Cerebellar cortex (tissue), 1 donor: Measurements from ENCODE around the gene TMEM130.
A peak's percentile ranks its signal among the peaks of the same experiment; 100 is the strongest.

Source experiments
- DNase-seq: peaks from one replicate; pipeline ENCODE4 v3.0.0-alpha.2; 2015; ENCODE audit warnings: low spot score

Gene TMEM130, protein sequence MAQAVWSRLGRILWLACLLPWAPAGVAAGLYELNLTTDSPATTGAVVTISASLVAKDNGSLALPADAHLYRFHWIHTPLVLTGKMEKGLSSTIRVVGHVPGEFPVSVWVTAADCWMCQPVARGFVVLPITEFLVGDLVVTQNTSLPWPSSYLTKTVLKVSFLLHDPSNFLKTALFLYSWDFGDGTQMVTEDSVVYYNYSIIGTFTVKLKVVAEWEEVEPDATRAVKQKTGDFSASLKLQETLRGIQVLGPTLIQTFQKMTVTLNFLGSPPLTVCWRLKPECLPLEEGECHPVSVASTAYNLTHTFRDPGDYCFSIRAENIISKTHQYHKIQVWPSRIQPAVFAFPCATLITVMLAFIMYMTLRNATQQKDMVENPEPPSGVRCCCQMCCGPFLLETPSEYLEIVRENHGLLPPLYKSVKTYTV

DNA sequence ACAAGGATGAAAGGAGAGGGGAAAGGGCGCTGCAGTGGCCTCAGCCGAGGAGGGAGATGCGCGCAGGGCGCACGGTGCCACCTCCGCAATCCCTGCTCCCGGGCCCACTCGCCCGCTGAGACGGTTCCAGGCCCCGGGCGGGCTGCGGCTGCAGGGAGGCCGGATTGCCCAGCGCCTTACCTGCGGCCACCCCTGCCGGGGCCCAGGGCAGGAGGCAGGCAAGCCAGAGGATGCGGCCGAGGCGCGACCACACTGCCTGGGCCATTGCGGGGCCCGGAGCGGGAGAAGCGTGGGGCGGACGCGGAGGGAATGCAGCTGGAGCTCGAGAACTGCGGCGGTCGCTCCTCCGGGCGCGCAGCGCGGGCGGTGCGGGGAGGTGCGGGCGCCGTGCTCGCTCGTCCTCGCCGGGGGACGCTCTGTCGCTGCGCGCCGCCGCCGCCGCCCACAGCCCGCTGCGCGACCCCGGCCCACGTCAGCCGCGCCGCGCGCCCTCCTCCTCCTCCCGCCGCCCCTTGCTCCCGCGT is at the start of gene TMEM130:
Gene TMEM130 (minus strand): TSS at position 418 of the 524 bp plus-strand sequence. CDS start 153 bp downstream, at position 265.
- DNase-seq: no peak

DNA sequence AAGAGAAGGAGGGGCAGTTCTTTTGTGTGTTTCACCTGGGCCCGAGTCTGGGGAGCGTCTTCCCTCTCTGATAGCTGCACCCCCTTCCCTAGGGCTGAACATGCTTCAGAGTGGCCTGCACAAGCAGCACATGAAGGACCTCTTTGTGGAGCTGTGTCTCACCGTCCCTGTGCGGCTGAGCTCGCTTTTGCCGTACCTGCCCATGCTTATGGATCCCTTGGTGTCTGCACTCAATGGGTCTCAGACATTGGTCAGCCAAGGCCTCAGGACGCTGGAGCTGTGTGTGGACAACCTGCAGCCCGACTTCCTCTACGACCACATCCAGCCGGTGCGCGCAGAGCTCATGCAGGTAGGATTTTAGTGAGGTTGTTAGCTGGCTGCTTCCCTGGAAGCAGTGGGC is 47.5 kb upstream of the TMEM130 start:
- no peak for DNase-seq

DNA sequence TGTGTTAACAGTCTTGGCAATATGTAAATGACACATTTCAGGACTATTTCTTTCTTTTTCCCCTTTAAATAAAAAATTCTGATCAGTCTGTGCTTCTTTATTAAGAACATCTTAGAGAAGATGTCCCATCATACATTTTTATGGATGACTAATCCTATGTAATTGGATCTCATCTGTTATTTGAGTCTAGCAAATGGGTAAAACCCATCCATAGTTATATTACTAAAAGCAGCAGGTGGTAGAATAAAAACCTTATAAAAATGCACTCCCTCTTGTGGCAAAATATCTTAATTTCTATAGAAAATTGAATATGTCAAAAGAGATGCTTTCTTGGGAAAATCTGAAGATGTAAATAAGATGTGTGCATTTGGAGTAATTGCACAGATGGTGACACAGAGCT is 43.8 kb upstream of the TMEM130 start:
- no peak for DNase-seq

DNA sequence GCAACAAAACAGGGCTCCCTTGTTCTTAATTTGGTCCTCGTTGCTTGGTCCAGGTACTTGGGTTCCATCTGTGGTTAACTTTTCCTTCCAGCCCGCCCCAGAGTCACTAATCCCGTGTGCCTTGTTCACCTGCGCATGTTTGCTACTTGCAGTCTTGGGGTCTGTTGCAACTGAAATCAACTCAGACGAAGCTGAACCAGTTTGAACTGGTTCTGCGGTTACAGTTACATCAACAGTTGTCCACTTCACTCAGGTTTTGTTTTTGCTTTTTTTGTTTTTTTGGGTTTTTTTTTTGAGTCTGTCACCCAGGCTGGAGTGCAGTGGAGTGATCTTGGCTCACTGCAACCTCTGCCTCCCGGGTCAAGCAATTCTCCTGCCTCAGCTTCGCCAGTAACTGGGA is 43.2 kb upstream of the TMEM130 start:
- DNase-seq: no peak

DNA sequence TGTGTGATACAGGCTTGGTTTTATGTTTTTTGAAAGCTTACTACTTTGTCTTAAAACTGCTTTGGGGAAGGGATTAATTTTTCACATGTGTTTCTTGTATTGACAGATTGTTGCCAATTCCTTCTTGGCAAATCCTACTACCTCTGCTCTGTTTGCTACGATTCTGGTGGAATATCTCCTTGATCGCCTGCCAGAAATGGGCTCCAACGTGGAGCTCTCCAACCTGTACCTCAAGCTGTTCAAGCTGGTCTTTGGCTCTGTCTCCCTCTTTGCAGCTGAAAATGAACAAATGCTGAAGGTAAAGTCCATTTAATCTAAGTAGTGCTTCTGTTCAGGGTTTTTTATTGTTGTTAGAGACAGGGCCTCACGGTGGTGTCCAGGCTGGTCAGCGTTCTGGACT is 42.1 kb upstream of the TMEM130 start:
- peak; percentile 99 for DNase-seq

DNA sequence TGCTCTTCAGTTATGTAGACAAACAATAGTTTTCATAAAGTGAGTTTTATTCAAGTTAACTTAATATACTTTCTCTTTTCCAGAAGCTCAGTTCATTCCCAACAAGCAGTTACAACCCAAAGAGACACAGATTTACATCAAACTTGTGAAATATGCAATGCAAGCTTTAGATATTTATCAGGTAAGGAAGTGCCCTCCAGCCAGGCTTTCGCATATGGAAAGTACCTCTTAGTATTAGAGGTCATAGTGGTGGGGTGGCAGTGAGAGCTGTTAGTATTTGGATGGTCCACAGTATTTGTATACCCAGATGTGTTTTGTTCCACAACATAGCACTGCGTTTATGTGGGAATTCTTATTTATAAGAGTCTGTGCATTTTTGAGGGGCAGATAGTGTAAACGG is 40.6 kb upstream of the TMEM130 start:
- DNase-seq: no peak

DNA sequence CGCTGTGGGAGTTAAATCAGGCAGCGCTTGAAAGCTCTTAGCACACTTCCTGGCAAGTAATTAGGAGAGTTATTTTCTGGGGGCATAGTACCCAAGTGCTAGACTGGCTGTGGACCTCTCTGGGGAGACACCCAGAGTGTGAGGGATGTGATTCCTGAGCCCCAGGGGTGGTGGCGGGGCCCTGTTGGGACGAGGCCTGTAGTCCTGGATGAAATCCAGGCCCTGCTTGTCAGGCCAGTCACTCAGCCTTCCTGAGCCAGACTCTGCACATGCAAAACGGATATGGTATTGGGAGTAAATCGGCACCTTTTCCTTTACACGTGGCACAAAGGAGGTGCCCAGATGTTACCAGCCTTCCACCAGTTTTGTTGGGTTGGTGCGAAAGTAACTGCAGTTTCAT is 39.7 kb upstream of the TMEM130 start:
- DNase-seq: peak; percentile 41

DNA sequence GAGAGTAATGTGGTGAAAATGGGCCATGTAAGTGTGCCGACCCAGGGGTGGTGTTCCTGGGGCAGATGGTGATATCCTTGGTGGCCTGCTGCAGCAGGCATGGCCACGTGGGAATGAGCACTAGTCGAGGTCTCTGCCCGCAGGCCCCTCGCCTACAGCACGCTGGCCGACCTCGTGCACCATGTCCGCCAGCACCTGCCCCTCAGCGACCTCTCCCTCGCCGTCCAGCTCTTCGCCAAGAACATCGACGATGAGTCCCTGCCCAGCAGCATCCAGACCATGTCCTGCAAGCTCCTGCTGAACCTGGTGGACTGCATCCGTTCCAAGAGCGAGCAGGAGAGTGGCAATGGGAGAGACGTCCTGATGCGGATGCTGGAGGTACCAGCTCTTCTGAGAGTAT is 38.8 kb upstream of the TMEM130 start:
- no peak for DNase-seq

DNA sequence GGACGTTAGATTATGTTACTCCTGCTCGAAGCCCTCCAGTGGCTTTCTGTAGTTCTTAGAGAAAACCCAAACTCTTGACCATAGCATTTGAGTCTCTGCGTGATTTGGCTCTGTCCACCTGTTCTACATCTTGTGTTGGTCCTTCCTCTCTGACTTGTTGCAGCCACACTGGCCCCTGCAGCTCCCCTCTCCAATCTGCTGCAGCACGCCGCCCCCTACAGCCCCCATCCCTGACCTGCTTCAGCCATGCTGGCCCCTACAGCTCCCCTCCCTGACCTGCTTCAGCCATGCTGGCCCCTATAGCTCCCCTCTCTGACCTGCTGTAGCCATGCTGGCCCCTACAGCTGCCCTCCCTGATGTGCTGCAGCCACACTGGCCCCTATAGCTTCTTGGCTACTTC is 37.8 kb upstream of the TMEM130 start:
- no peak for DNase-seq

DNA sequence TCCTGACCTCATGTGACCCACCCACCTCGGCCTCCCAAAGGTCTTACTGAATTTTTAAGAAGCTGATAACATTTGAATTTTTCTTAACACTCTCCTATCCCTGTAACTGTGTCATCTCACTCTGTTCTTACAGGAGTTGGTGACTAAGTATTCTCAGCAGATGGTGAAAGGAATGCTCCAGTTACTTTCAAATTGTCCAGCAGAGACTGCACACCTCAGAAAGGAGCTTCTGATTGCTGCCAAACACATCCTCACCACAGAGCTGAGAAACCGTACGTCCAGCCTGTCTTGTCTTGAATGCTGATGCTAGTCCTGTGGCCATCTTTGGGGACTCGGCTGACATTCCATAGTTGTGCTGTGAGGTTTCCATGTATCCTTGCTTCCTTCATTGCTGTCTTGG is 33.4 kb upstream of the TMEM130 start:
- peak; percentile 61 for DNase-seq

DNA sequence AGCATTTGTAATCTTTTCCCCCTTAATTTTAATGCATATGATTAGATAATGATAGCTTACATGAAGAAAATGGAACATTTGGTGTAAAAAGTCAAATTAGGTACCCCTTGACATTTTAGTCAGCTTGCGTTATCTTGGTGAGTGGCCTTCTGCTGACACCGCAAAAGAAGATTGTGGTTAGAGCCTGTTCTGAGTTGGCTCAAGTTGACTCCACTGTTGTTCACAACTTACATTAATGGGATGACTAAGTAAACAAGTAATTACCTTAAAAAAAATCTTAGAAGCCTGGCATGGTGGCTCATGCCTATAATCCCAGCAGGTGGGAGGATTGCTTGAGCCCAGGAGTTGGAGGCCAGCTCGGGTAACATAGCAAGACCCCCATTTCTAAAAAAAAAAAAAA is 32.7 kb upstream of the TMEM130 start:
- DNase-seq: no peak

DNA sequence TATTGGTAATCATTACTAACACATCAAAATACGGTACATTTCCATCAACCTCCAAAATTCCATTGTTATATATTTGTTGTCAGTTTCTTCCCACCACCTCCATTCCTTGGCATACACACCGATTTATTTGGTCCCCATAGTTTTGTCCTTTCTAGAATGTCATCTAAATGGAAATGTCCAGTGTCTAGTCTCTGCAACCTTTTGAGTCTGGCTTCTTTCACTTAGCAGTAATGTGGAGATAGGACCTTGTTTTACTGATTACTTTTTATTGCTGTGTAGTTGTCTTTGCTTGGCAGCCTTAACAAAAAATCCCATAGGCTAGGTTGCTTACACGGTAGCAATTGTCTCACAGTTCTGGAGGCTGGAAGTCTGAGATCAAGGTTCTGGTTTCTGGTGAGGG is 31.0 kb upstream of the TMEM130 start:
- DNase-seq: no peak

DNA sequence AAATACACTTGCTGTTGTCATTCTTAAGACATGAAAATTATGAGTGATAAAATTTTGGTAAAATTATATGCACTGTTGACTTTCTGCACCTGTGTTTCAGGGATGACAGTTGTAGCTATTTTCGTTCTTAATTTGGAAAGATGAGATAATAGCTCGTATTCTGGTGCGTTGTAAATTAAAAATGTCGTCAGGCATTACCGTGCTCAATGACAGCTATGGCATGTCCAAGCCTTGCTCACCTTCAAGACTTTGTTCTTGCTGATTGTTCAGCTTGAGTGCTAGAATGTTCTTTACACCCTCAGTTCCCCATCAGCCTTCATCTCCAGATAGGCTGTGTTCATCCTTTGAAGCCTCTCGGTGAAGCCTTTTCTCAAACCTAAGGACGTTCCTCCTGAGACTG is 30.0 kb upstream of the TMEM130 start:
- DNase-seq: no peak

DNA sequence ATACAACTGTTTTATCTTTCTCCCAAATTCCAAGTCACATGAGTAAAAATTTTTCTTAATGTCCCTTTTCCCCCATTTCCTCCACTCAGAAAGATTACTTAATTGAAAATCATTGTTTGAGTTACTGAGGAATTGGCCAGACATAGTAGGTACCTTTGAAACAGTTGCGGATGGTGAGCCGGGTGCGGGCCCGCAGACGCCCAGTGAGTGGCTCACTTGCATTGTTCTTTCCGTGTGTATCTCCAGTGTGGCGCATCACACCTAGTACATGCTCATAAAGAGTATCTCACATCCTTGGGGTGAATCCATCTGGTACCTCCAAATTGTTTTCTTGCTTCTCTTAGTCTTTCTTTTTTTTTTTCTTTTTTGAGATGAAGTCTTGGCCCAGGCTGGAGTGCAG is 22.8 kb upstream of the TMEM130 start:
- no peak for DNase-seq

DNA sequence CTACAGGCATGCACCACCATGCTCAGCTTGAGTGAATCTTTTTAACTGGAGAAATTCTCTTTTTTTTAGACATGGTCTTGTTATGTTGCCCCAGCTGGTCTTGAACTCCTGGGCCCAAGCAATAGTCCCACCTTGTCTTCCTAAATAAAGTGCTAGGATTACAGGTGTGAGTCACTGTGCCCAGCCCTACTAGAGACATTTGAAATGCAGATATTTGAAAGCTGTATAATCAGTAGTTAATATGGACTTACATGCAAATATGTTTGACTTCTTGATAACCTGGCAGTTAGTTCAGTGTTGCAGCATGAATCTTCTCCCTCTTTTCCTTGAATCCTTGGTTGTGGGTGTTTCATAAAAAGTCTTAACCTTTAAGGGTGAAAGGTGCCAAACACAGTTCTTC is 17.2 kb upstream of the TMEM130 start:
- no peak for DNase-seq

DNA sequence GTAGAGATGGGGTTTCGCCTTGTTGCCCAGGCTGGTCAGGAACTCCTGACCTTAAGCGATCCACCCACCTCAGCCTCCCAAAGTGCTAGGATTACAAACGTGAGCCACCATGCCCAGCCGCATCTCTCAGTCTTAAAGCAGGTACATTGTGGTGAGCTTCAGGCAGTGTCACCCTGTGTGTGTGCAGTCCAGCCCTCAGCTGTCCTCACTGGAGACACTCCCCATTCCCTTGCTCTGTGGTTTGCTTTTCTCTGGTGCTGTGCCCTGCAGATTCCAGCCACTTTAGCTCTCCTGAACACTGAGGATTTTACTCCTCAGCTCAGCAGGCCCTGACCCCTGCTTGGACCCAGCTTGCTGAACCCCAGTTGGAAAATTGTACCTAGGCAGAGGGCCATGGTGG is 14.6 kb upstream of the TMEM130 start:
- no peak for DNase-seq

DNA sequence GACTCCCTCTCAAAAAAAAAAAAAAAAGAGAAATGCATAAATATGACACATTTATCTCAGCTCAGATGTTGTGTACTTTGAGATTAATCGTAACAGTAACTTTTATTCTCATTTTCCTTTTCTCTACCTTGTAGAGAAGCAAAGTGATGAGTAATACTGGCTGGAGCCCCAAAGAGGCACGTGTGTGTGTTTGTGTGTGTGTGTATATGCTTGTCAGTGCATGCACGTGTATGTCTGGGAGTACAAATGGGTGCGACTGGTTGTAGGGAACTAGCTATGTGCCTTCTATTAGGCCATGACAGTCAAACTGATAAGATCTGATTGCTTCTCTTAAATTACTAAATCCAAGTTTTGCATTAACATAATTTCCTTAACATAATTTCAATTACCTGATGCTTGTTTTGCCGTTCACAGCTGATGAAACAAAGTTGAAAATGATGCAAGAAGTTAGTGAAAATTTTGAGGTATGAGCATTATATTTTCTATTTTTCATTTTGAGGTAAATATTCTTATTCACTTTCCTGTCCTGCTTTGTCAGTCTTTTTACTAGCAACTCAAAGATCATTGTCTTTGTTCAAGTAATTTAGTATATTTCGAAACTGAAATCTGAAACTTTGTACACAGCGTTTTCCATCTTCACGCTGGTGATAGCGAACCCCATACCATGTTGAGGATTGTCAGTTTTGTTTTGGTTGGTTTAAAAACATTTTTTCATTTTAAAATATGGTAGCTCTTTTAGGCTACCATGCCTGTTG is 11.9 kb upstream of the TMEM130 start:
- no peak for DNase-seq

DNA sequence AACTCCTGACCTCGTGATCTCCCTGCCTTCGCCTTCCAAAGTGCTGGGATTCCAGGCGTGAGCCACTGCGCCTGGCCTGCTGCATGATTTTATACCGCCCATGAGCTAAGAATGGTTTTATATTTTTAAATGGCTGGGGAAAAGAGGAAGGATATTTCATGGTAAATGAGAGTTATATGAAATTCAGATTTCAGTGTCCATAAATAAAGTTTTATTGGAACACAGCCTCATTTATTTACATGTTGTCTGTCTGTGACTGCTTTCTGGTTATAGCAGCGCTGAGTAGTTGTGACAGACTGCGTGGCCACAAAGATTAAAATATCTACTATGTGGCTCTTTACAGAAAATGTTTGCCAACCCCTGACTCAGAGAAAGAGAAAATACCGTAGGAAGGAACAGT is 10.7 kb upstream of the TMEM130 start:
- no peak for DNase-seq

DNA sequence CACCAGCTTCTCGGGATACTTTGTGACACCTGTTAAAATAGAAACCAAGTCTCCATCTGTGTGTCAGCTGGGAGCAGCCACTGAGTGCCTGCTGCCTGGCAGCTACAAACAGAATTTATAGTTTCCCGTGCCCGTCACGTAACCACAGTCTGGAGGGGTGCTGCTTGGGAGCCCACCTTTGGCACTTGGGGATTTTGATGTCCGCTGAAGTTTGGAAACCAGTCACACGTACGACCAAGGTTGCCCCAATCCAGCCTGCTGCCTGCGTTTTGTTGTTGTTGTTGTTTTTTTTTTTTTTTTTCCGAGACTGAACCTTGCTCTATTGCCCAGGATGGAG is 10.1 kb upstream of the TMEM130 start:
- DNase-seq: no peak

DNA sequence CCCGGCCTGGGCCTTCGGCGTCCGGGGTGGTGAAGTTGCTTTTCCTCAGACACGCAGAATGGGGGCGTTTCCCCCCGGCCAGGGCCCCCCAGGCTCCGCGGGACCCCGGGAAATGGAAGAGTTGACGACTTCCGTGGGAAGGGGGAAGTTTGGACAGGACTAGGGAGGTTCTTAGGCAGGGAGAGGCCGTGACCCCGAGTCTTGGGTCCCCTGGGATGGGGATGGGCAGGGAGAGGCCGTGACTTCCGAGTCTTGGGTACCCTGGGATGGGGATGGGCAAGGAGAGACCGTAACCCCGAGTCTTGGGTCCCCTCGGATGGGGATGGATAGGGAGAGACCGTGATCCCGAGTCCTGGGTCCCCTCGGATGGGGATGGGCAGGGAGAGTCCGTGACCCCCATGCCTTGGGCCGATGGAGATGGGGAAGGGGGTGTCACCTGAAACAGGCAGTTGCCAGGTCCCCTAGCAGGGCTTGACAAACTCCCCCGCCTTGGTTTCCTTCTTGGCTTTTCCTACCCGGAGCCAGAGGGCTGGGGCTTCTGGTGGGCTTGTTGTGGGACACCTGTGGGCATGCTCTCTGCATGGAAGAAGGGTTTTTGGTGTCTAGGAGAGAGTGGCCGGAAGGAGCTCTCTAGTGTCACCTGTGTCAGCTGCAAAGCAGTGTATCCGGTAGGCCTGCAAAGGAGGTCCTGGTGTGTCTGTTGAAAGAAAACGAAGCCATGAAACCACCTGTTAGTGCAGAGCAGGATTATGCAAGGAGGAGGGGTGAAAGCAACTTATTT is 9.6 kb upstream of the TMEM130 start:
- DNase-seq: peak; percentile 64

DNA sequence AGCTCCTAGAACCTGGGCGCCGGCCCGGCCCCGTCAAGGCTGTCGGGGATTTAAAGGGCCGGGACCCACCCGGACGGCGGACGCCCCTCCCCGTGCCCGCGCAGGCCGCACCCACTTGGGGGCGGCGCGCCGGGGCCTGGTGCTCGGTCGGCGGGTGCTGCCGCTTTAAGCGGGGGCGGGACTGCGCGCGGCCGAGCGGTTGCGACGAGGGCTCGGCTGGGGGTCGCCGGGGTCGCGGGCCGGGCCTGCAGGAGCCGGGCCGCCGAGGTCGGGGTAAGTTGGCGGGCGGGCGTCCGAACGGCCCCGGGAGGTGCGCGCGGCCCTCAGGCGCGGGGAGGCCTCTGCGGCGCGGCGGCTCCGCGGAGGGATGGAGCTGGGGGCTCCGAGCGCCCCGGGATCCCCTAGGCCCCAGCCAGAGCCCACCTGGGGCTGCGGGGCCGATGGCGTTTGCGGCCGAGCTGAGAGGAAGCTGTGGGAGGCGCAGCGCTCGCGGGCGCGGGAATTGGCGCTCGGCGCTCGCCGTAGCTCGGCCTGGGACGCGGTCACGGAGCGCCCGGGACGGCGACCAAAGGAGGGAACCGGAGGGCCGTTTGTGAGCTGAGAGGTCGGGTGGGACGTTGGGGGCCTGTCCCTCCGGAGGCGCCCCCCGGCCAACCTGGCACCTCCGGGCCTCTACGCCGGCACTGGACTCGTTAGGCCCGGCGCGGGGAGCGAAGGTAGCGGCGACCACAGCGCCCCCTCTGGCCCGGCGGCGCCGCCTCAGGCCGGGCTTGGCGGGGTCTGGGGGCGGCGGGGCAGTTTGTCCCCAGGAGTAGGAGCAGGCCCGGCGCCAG is 8.8 kb upstream of the TMEM130 start, which contains the start of gene TRRAP:
Gene TRRAP (plus strand): TSS at position 168 of the 833 bp plus-strand sequence. CDS start 2,619 bp downstream, outside the sequence.
- DNase-seq: peak; percentile 51
